ENCODE data around the gene ACTRT2.

DNA sequence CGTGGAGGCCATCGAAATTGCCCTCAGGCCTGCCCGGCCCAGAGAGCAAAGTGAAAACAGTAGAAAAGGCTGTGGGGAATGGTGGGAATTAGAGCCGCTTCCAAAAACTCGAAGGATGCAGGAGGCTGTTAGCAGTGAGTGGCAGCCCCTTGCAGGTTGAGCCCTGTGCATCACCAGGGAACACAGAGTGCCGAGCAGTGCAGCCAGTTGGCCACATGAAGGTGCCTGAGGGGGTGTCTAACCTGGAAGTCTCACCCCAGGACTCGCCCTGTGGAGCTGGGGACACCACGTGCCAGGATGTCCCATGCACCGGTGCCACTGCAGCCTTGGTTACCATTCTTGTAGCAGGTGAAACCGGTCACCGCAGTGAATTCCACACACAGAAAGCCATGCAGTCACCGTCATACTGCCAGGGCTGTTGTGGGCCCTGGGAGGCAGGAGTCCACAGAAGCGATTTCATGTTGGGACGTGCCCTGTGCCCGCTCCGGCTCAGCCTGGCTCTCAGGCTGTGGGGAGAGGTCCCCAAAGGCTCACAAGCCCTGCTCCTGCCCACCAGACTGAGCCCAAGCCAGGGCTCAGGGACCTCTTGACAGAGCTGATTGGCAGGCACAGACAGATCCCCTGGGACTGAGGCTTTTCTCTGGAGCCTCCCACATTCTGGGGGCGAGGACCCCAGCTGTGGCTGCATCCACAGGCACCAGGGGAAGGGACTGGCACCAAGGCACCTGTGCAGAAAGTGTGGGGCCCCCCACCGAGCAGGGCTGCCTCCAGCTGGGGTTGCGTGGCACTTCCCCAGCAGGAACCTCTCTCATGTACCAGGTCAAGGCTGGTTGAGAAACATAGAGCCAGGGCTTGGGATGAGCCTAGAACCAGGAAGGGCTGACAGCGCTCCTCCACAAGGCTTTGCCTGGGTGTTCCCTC is 16.7 kb upstream of the ACTRT2 start:
- TF ChIP-seq POLR2A (IDR thresholded peaks at IDR 0.05; ENCODE audit: low read depth, low read length) (no peak), TAF1 (IDR thresholded peaks at IDR 0.05; ENCODE audit: low read depth, low read length) (no peak), SPI1 (IDR thresholded peaks at IDR 0.05; ENCODE audit: low read depth, low read length) (no peak)
